A673 (cell line): ENCODE measurements around the gene DYRK3. TPM values are rescaled to one million over a fixed set of nuclear protein-coding genes. Genes with fewer than 3 reads are reported as not detected.

ENCODE experiments used
- BruUV-seq: library from RNA; stranded (reverse); fragments of 400-500 nt; replicated peaks from 2 replicates; lab custom pipeline; 2021; lab: Mats Ljungman, UMichigan
- CTCF ChIA-PET: fragments of 300-600 bp; sonication (Branson Sonifier 250); formaldehyde crosslinking; loops from one replicate; lab custom pipeline; 2022; ENCODE audit warnings: antibody characterized with exemption; lab: Charles Lee
- POLR2A ChIA-PET: fragments of 300-600 bp; sonication (Branson Sonifier 250); formaldehyde crosslinking; loops from one replicate; lab custom pipeline; 2022; ENCODE audit warnings: antibody characterized with exemption; ENCODE audit not compliant: low non-redundant PET; lab: Charles Lee
- DNase-seq: peaks from one replicate; pipeline ENCODE4 v3.0.0-alpha.2; 2015; ENCODE audit warnings: low spot score
- H3K27ac ChIP-seq: fragments of 200-600 bp; sonication (generic); 2 replicates; pipeline ENCODE4 v1.5.1; 2016; ENCODE audit warnings: mixed run types, low read depth, mild to moderate bottlenecking, mixed read lengths, antibody characterized with exemption, low read length; ENCODE audit not compliant: poor library complexity, severe bottlenecking
- H3K27me3 ChIP-seq: fragments of 200-600 bp; sonication (generic); replicated peaks from 2 replicates; pipeline ENCODE4 v1.6.1; 2017; ENCODE audit warnings: mixed run types, low read depth, mild to moderate bottlenecking, mixed read lengths, antibody characterized with exemption, low read length; ENCODE audit not compliant: insufficient read depth, poor library complexity
- H3K36me3 ChIP-seq: fragments of 200-600 bp; sonication (generic); 2 replicates; pipeline ENCODE4 v1.6.1; 2016; ENCODE audit warnings: mixed run types, mild to moderate bottlenecking, mixed read lengths, antibody characterized with exemption, low read length; ENCODE audit not compliant: insufficient read depth, poor library complexity, severe bottlenecking
- H3K4me1 ChIP-seq: fragments of 200-600 bp; sonication (generic); 2 replicates; pipeline ENCODE4 v1.6.1; 2017; ENCODE audit warnings: mixed run types, mild to moderate bottlenecking, mixed read lengths, antibody characterized with exemption, low read length; ENCODE audit not compliant: insufficient read depth, poor library complexity, severe bottlenecking
- H3K4me3 ChIP-seq: fragments of 200-600 bp; sonication (generic); 2 replicates; pipeline ENCODE4 v1.5.1; 2016; ENCODE audit warnings: low read depth, mixed run types, mild to moderate bottlenecking, mixed read lengths, low read length; ENCODE audit not compliant: poor library complexity, severe bottlenecking
- H3K9me3 ChIP-seq: fragments of 200-600 bp; sonication (generic); 2 replicates; pipeline ENCODE4 v1.6.1; 2016; ENCODE audit warnings: mixed run types, low read depth, mild to moderate bottlenecking, mixed read lengths, antibody characterized with exemption, low read length; ENCODE audit not compliant: poor library complexity, severe bottlenecking
- CTCF ChIP-seq: fragments of 300-800, 200-600 bp; sonication (generic); conservative IDR thresholded peaks from 2 replicates; pipeline ENCODE4 v1.5.1; 2017; ENCODE audit warnings: low read depth, mild to moderate bottlenecking, antibody characterized with exemption, low read length, moderate library complexity, mixed read lengths
- EZH2 ChIP-seq: fragments of 200-600 bp; sonication (generic); IDR thresholded peaks from 2 replicates; pipeline ENCODE4 v1.6.1; 2017; ENCODE audit warnings: borderline replicate concordance, low read depth, mild to moderate bottlenecking, mixed read lengths, antibody characterized with exemption, low read length; ENCODE audit not compliant: poor library complexity, severe bottlenecking
- intact Hi-C: fragments of 100-400 bp; cut with micrococcal nuclease; formaldehyde crosslinking; loops from one replicate; pipeline ENCODE4 v1.10.0; 2022; ENCODE audit not compliant: unreplicated experiment
- total RNA-seq: library from RNA; stranded (reverse); gene quantifications from 2 replicates; pipeline ENCODE4 v1.2.3, GENCODE V29; 2021

Gene DYRK3
- total RNA-seq, 1 experiment from 2014 or later, result 24.0 TPM

DNA sequence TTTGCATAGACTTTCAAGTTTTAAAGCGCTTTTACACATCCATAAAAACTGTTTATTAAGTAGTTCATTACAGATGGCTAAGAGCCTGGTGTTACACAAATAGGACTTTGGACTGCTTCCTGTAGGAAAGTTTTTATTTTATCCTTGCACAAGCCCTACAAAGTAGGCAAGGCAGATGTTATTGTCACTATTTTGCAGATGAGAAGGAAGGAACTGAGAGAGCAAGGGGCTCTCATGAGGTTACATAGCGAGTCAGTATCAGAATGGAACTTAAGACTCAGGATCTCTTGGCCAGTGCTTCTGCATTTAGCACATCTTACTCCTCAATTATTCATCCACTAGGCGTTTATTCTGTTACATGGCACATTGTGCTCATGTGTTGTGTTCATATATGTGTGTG is 46.8 kb downstream of the DYRK3 start:
- Histone ChIP-seq H3K9me3 (no peaks in the 10 kb centered on the region), H3K27me3 (peaks cover 20% of the 10 kb centered on the region), H3K36me3 (no peaks in the 10 kb centered on the region), H3K27ac (no peak overlapping the region), H3K4me3 (no peak overlapping the region), H3K4me1 (peaks cover 5% of the 10 kb centered on the region)
- POLR2A ChIA-PET, result no interaction called here
- BruUV-seq, result no TSS peak
- CTCF ChIA-PET, result no interaction called here
- no peak for DNase-seq
- intact Hi-C loops, result no loop called here
- no peak for TF ChIP-seq EZH2

DNA sequence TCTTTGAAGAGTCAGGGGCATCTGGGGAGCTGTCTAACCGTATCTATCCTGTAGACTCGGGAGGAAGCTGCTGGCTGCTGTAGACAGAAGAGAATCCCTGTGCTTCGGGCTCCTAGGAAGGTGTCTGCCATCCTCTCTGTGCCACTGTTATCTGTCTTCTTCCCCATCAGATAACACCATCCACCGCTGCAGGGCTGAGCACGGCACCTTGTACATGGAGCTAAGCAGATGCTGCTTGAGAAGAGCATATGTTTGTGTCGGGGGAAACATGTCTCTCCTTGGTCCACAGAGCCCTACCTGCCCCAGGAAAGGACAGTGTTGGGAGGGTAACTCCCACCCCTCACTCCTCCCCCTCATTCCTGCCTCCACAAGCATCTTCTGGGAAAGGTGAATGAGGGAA is 48.0 kb downstream of the DYRK3 start:
- Histone ChIP-seq H3K4me1 (peaks cover 9% of the 10 kb centered on the region), H3K27ac (no peak overlapping the region), H3K27me3 (peaks cover 20% of the 10 kb centered on the region), H3K36me3 (no peaks in the 10 kb centered on the region), H3K4me3 (no peak overlapping the region), H3K9me3 (no peaks in the 10 kb centered on the region)
- no peak for DNase-seq
- no peak for TF ChIP-seq EZH2
- TF ChIP-seq CTCF, result no peak
- ChIA-PET CTCF (interaction anchor here (0.7 kb wide), 1 partner anchor 19 kb away, joined by 3 read pairs; no protein-coding TSS in a partner anchor), POLR2A (no interaction called here)
- no TSS peak for BruUV-seq
- intact Hi-C loops, result no loop called here

GRCh38 chr1:206684003-206684402 is 48.7 kb downstream of the DYRK3 start:
- CTCF ChIA-PET, result interaction anchor here (0.7 kb wide), 1 partner anchor 20 kb away, joined by 3 read pairs; no protein-coding TSS in a partner anchor
- intact Hi-C loops, result no loop called here
- H3K27me3 ChIP-seq, result peaks cover 20% of the 10 kb centered on the region

More at GRCh38 chr1:206684003-206684402, 48.7 kb downstream of the DYRK3 start:
- DNase-seq, result no peak
- H3K4me3 ChIP-seq, result peak overlapping the region; percentile 78
- POLR2A ChIA-PET, result interaction anchor here (0.6 kb wide), 1 partner anchor 13 kb away, joined by 5 read pairs; no protein-coding TSS in a partner anchor
- no peak for TF ChIP-seq EZH2
- no peak for TF ChIP-seq CTCF
- no peaks in the 10 kb centered on the region for H3K36me3 ChIP-seq
- no peak overlapping the region for H3K27ac ChIP-seq
- peaks cover 9% of the 10 kb centered on the region for H3K4me1 ChIP-seq
- no peaks in the 10 kb centered on the region for H3K9me3 ChIP-seq
- BruUV-seq, result no TSS peak
